ENCODE measurements around the gene ZFPL1.

The ZFPL1 gene

DNA sequence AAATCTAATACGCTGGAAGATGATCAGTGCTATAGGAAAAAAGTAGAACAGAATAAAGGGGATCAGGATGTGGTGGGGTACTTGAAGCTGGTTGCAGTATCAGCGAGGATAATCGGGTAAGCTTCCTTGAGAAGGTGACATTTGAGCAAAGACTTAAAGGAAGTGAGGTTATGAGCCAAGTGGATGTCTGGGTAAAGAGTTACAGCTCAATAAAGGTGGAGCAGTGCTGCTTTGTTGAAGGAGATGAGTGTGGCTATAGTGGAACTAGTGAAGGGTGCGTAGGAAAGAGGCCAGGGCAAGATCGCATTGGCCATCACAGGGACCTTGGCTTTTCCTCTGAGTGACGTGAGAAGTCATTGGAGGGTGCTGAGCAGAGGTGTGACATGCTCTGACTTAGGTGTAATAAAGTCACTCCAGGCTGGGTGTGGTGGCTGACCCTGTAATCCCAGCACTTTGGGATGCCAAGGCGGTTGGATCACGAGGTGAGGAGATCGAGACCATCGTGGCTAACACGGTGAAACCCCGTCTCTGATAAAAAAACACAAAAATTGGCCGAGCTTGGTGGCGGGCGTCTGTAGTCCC, 52.6 kb downstream of the ZFPL1 start:
- no peak for DNase-seq (ENCODE audit: insufficient read length, low spot score)
- no peak for FAIRE-seq
- TF ChIP-seq SPI1 (IDR thresholded peaks at IDR 0.05; ENCODE audit: low read depth, low read length) (no peak), PAX5 (IDR thresholded peaks at IDR 0.05; ENCODE audit: insufficient read depth, low read length, severe bottlenecking) (no peak), POLR2AphosphoS5 (IDR thresholded peaks at IDR 0.05; ENCODE audit: low read depth, low read length) (no peak), POU2F2 (IDR thresholded peaks at IDR 0.05; ENCODE audit: low read depth, low read length) (no peak), POLR2A (IDR thresholded peaks at IDR 0.05; ENCODE audit: low read depth, low read length) (no peak), TAF1 (IDR thresholded peaks at IDR 0.05; ENCODE audit: low read depth, low read length) (no peak)
